Stimulated activated CD8-positive, alpha-beta memory T cell treated with anti-CD3 and anti-CD28 coated beads, Interleukin-4, amount 100 ng/mL, for 1 hour (primary cell): ENCODE data around the gene IDI1.
"Not testable (repeated sequence)": the region's sequence is repeated elsewhere in the genome, so short reads cannot be mapped to it uniquely, and the experiment has no call there.

Experiments used
- DNase-seq, 2 donors: peaks; one replicate each; pipeline ENCODE4 v3.0.0-alpha.2; 2020; ENCODE audit warnings: low read depth in 2 of 2, low spot score in 1 of 2

Gene IDI1

DNA sequence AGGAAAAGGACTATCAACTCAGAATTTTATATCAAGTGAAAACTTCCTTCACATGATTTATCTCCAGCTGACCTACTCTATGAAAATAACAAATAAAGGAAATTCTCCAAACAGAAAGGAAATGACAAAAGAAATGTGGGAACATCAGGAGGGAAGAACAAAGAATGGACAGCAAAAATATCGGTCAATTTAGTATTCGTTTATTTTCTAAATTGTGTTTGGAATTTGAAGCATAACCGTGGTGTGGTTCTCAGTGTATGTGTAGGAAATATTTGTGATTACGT lies 16.0 kb upstream of the IDI1 start:
- DNase-seq: no peak

DNA sequence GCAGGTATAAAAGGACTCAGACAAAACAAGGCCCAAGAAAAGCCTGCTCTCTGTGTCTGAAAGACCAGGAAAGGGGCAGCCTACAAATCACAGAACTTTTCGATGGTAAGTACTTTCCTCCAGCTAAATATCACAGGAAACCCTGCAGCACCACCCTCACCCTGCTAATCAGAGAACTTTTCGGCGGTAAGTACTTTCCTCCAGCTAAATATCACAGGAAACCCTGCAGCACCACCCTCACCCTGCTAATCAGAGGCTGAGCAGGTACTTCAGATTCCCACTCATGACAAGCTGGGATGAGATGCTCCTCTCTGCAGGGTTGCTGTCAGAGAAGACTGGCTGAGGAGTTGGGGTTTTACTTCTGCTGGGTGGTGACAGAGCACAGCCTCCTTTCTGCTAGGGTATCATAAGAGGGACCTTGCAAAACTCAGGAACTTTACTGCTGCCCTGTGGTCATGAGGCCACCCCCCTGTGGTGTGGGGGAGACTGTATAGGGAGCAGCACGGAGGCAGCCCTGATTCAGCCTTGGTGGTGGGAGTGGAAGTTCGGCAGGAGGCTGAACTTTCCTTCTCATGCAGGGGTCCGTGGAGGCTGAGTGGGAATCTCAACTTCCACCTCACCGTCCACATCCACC lies 14.4 kb upstream of the IDI1 start:
- no peak for DNase-seq

DNA sequence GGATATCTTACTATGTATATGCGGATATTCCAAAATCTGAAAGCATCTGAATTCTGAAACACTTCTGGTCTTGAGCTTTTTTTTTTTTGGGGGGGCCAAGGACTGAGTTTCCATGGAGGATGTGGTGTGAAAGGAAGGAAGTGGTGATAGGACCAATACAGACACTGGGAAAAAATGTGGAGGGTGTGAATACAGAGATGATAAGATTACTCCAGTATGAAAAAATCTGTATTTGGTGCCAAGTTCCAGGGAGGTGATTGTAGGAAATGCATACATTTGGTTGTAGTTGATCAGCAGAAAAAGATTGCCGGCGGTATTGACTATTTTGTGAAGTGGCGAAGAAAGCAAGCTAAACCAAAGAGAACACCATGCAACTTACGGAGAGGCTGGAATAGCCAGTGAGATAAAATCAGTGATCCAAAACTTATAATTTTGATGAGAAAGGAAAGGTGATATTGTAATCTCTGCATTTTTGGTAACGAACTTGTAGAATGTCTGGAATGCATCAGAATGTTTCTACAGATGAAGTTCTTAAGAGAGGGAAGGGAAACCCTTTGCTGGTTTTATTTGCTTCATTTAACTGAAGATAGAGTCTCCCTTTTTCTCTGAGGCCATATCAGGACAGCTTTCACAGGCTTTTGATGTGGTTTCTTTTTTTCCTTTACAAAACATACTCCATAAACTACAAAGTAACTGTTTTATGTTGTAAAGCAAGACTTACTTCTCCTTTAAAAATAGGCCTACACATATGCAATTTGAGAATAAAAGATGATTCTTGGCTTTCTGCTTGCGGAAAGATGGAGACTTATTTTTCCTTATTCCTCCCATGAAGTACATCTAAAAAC lies 13.2 kb upstream of the IDI1 start:
- no peak for DNase-seq

DNA sequence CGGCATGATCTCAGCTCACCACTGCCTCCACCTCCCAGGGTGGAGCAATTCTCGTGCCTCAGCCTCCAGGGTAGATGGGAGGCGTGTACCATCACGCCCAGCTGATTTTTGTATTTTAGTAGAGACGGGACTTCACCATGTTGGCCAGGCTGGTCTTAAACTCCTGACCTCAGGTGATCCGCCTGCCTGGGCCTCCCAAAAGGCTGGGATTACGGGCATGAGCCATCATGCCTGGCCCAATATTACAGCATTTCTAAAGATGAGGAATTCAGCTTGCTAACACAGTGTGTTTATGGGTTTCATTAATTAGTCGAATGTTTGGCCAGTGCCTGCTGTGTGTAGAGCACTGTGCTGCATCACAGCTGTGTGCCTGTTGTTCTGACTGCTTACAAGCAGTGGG lies 11.0 kb upstream of the IDI1 start:
- DNase-seq: no peak

DNA sequence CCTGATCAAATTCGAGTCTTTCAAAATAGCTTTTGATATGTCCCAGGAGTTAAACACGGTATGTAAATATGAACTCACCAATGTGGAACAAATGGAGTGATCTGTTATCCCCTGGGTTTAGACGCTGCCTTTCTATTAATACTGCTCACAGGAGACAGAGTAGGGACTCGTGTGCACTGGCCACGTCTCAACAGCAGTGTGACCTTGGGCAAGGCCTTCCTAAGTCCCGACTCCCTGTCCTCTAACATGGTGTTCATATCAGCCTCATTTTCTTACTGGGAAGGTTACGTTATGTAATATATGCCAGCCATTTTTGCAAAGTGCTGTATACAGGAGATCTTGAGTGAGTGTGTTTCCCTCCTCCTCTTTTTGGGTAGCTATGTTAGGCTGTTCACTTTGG lies 9.1 kb upstream of the IDI1 start:
- no peak for DNase-seq

DNA sequence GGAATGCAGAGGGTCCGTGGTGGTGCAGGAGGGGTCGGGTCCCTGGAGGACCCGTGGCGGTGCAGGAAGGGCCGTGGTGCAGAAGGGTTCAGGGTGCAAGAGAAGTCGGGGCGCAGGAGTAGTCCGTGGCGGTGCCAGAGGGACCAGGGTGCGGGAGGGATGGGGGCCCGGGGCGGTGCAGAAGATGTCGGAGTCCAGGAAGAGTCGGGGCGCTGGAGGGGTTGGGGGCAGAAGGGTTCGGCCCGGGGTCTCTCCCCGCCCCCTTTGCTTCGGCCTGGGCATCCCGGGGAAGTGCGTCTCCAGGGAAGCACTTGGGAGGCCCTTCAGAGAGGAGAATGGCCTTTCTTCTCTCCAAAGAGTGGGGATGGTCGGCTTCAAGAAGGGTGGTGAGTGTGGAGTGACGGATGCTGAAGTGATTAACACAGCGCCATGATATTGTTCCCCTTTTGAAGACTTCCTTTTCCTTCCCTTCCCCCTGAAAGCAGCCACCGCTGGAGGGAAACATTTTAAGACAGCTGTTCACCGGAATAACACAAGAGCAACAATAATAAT lies 8.3 kb upstream of the IDI1 start:
- no peak for DNase-seq

DNA sequence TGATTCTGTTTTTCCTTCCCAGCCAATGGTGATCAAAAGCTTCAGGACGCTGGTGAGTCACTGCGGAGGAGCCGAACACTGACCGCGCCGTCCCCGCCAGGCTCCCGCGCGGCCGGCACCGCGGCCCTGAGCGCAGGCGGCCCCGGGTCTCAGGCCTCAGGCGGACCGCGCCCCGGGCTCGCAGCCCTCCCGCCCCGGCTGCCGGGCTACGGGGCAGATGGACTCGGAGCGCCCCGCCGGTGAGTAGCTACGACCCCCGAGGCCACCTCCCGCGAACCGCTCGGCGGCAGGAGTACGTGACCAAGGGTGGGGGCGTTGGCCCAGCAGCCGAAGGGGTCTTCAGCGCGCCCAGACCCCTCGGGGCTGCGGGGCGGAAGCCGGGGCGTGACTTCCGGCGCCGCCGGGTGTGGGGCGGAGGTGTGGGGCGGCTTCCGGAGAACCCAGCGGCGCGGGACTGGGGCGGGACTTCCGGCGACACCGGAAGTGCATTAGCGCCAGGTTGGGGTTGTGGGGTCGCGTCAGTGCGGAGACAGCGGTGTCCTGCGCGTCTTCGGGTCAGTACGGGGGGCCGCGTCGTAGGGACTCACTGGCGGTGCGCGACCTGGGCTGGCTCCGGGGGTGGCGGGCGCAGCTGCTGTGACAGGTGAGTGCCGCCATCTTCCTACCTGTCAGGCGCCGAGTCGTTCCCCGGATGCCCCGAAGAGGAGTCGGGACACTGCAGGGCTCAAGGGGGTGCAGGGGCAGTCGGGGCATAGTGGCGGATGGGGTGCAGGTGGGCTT lies 7.6 kb upstream of the IDI1 start, which contains the start of gene WDR37:
Gene WDR37, plus strand, starts transcription at position 60 of the 780 bp plus-strand sequence. CDS start 15,771 bp downstream, outside the sequence.
- DNase-seq: peak; percentile 59 to 75

DNA sequence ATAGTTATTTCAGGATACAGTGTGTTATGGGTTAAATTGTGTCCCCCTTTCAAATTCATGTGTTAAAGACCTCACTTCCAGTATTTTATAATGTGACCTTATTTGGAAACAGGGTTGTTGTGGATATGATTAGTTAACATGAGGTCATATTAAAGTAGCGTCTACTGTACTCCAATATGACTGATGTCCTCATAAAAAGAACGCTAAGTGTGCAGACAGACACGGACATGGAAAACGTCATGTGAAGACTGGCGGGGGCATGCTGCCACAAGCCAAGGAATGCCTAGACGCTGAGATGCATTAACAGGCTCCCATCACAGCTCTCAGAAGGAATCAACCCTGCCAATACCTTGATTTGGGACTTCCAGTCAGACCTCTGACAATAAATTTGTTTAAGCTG lies 5.8 kb upstream of the IDI1 start:
- DNase-seq: no peak

DNA sequence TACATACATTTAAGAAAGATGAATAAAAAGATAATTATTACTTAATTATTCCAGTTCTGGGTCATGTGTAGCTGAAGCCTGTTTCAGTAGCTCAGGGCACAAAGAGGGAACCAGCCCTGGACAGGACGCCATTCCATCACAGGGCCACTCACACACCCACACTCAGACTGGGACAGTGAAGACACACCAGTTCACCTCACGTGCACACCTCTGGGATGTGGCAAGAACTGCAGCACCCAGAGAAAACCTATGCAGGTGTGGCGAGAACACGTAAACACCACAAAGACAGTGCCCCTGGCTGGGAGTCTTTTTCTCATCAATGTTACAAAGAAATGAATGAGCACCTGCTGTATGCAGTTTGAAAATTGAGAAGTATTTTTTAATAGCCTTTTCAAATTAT lies 1.6 kb upstream of the IDI1 start:
- no peak for DNase-seq

DNA sequence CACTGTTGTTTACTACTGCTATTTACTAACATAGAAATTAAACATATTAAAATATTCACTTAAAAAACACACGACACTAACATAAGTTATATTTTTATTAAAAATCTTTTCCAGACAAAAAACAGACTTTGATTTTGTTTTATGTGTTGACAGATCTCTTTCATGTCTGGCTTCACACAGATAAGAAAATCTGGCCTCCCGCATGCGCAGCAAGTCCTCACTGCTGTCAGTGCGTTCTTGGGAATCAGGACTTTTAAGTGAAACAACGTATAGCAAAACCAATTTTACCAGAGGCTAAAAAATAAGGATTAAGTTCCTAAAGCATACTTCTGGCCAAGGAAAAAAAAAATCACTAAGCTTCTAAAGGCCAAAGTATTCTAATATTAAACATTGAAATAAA lies 1.2 kb upstream of the IDI1 start:
- no peak for DNase-seq

DNA sequence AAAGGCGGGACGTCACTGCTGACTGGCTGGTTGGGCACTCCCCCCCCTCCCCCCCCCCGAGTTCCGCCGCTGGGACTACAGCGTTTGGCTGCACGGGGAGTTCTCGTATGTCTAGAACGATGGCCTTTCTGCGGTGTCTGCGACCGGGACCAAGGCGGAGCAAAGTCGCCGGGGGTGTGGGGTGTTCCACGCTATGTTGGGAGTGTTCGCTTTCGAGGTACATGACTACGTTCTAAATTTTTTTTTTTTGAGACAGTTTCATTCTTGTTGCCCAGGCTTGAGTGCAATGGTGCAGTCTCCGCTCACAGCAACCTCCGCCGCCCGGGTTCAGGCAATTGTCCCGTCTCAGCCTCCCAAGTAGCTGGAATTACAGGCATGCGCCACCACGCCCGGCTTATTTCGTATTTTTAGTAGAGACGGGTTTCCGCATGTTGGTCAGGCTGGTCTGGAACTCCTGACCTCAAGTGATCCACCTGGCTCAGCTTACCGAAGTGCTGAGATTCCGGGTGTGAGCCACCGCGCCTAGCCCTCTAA lies 573 bp upstream of the IDI1 start:
- DNase-seq: no peak

DNA sequence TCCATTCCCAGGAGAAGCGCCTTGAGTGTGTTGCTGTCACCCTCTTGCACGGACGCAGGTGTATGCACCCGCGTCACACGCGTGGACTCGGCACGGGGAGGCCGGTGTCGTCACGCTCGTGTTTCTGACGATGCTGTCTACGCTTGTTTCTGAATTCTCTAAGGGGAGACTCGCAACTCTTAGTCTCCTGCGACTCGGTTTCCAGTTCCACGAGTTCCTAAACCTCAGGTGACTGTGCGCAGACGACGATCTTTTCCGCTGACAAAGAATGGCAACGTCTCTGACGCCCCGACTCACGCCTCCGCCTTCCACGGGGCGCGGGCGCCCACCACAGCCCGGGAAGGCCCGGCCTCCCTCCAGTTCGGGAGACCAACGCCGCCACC lies 579 bp downstream of the IDI1 start:
- DNase-seq: no peak

DNA sequence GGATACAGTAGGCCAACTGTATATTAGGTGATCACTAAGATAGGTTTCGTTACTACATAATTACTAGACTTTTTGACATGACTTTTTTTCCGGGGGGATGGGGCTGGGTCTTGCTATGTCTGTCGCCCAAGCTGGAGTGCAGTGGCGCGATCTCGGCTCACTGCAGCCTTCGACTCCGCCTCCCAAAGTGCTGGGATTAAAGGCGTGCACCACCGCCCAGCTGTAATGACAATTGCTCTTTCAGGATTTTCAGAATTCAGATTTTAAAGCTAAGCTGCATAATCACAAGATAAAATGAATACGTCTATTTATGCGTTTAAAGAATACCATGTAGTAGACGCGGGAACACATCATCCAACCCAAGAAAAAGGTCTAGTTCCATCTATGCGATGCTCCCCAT lies 982 bp downstream of the IDI1 start:
- DNase-seq: no peak

DNA sequence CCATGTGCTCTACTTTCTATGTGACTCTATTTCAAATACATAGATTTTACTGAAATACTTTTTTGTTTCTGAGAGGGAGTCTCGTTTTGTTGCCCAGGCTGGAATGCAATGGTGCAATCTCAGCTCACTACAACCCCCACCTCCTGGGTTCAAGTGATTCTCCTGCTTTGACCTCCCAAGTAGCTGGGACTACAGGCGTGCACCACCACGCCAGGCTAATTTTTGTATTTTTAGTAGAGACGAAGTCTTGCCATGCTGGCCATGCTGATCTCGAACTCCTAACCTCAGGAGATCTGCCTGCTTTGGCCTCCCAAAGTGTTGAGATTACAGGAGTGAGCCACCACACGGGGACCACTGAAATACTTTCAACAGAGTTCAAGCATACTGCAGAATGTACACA lies 3.5 kb downstream of the IDI1 start:
- DNase-seq: no peak

DNA sequence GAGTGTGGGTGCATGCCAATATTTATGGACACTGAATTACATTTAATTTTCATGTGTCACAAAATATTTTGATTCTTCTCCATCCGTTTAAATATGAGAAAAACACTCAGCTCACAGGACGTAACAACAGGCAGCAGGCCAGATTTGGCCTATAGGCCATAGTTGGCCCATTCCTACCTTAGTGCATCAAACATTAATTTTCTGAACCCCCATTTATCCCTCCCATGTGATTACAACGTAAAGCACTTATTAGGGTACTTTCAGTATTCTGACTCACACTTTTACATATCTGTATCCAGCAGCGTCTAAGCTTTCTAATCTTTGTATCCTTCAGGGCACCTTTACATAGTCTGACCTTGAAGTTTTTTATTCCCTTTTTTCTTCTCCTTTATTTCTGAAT lies 4.0 kb downstream of the IDI1 start:
- DNase-seq: no peak

DNA sequence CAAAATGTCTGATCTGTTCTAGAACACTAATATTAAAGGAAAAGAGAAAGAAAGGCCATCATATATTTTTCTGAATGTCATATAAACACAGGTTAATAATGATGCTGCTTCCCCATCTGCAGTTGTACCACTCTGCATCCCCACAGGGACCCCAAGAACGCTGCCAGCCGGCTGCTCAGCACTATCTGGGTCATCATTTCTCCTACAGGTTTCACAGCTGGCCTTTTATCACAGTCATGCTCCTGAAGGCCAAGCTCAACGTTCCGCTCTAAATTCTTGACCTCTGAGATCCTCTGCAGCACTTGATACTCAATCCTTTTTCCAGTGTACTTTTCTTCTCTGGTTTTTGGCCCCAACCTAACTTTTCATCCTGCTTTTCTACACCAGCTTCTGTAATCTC lies 4.8 kb downstream of the IDI1 start:
- no peak for DNase-seq

DNA sequence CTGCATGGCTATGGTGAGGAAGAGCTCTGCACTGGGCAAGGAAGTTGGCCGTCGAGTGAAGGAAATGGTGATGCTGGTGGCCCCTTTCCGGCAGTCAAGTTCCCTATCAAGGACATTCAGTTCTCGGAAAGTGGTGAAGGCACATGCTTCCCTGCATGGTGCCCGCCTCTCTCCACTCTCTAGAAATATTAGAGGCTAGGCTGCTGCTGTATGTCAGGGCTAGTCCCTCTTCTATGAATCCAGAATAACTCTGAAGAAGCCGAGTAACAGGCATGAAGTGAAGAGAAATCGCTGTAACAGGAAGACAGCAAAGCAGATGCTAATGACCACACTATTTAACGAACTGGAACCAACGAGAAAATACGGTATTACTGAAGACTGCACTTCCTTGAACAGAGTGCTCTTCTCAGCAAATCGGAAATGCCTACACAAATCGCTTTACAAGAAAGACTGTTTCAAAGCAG lies 5.4 kb downstream of the IDI1 start:
- DNase-seq: no peak

DNA sequence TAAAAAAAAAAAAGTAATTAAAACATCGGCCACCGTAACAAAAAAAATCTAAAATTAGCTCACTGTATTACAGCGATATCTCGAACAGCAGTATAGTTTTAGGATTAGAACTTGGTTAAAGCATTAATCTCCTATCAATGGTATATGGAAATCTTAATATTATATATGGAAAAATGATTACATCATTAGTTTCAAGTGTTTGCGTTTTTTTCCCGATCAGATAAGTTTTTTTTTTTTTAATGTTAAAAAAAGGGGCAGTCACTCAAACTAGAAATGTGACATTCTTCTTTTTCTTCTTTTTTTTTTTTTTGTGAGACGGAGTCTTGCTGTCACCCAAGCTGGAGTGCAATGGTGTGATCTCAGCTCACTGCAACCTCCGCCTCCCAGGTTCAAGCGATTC lies 7.4 kb downstream of the IDI1 start:
- no peak for DNase-seq

DNA sequence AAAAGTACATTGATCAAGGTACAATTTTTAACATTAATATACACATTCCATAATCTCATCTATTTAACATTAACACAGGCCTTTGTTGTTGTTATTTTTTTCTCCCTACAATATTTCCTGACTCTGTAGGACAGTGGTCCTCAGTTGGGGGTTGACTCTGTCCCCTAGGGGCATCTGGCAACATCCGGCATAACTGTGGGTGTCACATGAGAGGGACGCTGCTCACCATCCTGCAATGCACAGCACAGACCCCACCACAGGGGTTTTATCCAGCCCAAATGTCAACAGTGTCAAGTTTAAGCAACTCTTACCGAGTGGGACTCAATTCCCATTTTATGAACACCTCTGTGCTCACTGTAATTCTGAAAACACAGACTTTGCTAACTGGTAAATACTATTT lies 8.8 kb downstream of the IDI1 start:
- no peak for DNase-seq

DNA sequence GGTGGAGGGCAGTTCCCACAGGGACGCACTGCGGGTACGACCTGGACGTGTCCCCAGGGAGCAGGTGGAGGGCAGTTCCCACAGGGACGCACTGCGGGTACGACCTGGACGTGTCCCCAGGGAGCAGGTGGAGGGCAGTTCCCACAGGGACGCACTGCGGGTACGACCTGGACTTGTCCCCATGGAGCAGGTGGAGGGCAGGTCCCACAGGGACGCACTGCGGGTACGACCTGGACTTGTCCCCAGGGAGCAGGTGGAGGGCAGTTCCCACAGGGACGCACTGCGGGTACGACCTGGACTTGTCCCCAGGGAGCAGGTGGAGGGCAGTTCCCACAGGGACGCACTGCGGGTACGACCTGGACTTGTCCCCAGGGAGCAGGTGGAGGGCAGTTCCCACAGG lies 10.2 kb downstream of the IDI1 start:
- DNase-seq: not testable (repeated sequence)

DNA sequence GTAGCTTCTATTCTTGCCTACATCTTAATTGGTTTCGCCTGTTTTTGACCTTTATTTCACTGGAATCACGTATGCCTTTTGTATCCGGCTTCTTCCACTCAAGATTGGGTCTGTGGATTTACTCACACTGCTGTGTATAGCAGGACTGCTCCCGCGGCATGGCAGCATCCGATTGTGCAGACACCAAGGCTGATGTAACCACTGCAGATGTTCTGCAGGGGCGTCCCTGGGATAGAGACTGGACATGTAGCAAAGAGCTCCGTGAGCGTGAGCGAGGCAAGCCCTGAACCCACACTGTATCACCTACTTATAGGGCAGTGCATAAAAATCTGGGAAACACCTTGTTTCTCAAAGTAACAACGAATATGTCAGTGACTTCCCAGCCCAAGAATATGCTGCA lies 11.8 kb downstream of the IDI1 start:
- no peak for DNase-seq

DNA sequence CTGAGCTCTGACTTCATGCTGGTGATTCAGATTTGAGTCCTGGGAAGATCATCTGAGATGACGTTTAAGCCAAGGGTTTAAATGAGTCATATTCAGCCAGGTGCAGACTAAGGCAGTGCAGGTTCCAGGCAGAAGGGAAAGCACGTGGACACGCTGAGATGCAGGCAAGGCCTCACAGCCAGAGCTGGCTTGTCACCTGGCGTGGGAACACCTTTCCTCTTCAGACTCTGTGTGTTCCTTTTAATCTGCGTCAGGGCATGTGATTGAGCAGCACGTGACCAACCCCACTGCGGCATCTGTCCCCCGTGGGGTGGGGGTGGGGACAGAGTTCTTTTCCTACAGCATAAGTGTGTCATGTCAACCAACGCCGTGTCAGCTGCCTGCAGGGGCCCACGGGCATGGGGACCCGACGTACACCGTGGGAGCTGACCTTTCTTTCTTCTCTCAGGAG lies 12.6 kb downstream of the IDI1 start:
- DNase-seq: no peak
